DOHH2 (cell line): Measurements from ENCODE around the gene SERPINA9.

Experiments used
- H3F3A ChIP-seq: fragments of 200-600 bp; sonication (generic), shearing (Covaris generic); 2 replicates; pipeline ENCODE4 v1.6.0; 2016; ENCODE audit warnings: antibody characterized with exemption, mild to moderate bottlenecking; ENCODE audit not compliant: control insufficient read depth, insufficient read depth
- H3K27ac ChIP-seq: fragments of 200-600 bp; sonication (generic); 2 replicates; pipeline ENCODE4 v1.5.1; 2014; ENCODE audit warnings: low read depth, mild to moderate bottlenecking, low read length, moderate library complexity
- H3K27me3 ChIP-seq: fragments of 200-600 bp; sonication (generic); 2 replicates; pipeline ENCODE4 v1.6.1; 2014; ENCODE audit warnings: mild to moderate bottlenecking, low read length, mixed read lengths; ENCODE audit not compliant: control insufficient read depth
- H3K36me3 ChIP-seq: fragments of 200-600 bp; sonication (generic); 2 replicates; pipeline ENCODE4 v1.6.1; 2014; ENCODE audit warnings: mild to moderate bottlenecking, low read length, moderate library complexity, mixed read lengths; ENCODE audit not compliant: control insufficient read depth
- H3K4me1 ChIP-seq: fragments of 200-600 bp; sonication (generic); 2 replicates; pipeline ENCODE4 v1.6.1; 2014; ENCODE audit warnings: mild to moderate bottlenecking, low read length, mixed read lengths; ENCODE audit not compliant: control insufficient read depth
- H3K4me2 ChIP-seq: fragments of 200-600 bp; sonication (generic); 2 replicates; pipeline ENCODE4 v1.6.0; 2014; ENCODE audit warnings: mild to moderate bottlenecking, low read length, moderate library complexity
- H3K4me3 ChIP-seq: fragments of 200-600 bp; sonication (generic); 2 replicates; pipeline ENCODE4 v1.5.1; 2014; ENCODE audit warnings: mild to moderate bottlenecking, low read length, mixed read lengths
- H3K79me2 ChIP-seq: fragments of 200-600 bp; sonication (generic); 2 replicates; pipeline ENCODE4 v1.6.1; 2014; ENCODE audit warnings: mild to moderate bottlenecking, low read length, mixed read lengths; ENCODE audit not compliant: control insufficient read depth
- H3K9me2 ChIP-seq: fragments of 200-600 bp; sonication (generic); replicated peaks from 2 replicates; pipeline ENCODE4 v1.6.1; 2014; ENCODE audit warnings: mild to moderate bottlenecking, low read length, mixed read lengths; ENCODE audit not compliant: control insufficient read depth
- H3K9me3 ChIP-seq: fragments of 200-600 bp; sonication (generic); 2 replicates; pipeline ENCODE4 v1.6.1; 2014; ENCODE audit warnings: antibody characterized with exemption, low read length, mixed read lengths; ENCODE audit not compliant: control insufficient read depth, insufficient read depth
- H4K20me1 ChIP-seq: fragments of 200-600 bp; sonication (generic); 2 replicates; pipeline ENCODE4 v1.6.0; 2014; ENCODE audit warnings: low read depth, mild to moderate bottlenecking, antibody characterized with exemption, low read length, moderate library complexity; ENCODE audit not compliant: control insufficient read depth, insufficient read depth
- CTCF ChIP-seq: fragments of 200-600 bp; sonication (generic); IDR thresholded peaks from one replicate; pipeline ENCODE4 v1.5.1; 2014; ENCODE audit warnings: antibody characterized with exemption, mild to moderate bottlenecking, low read depth, low read length; ENCODE audit not compliant: poor library complexity, severe bottlenecking
- EZH2phosphoT487 ChIP-seq: fragments of 200-600 bp; sonication (generic); IDR thresholded peaks from 2 replicates; pipeline ENCODE4 v1.6.1; 2017; ENCODE audit warnings: borderline replicate concordance, mild to moderate bottlenecking, antibody characterized with exemption, low read length, moderate library complexity, mixed read lengths

SERPINA9 gene

GRCh38 chr14:94474581-94475031 lies 1.4 kb downstream of the SERPINA9 start:
- Histone ChIP-seq H3K27me3 (no peaks in the 10 kb centered on the region), H3K9me2 (no peaks in the 10 kb centered on the region), H3K4me1 (peaks cover 95% of the 10 kb centered on the region), H3K4me2 (peak overlapping the region; percentile 98), H3F3A (peaks cover 24% of the 10 kb centered on the region), H3K9me3 (peaks cover 16% of the 10 kb centered on the region), H4K20me1 (no peaks in the 10 kb centered on the region), H3K79me2 (peaks cover 67% of the 10 kb centered on the region), H3K27ac (peak overlapping the region; percentile 98), H3K36me3 (peaks cover 69% of the 10 kb centered on the region), H3K4me3 (peak overlapping the region; percentile 87)
- no peak for TF ChIP-seq EZH2phosphoT487

GRCh38 chr14:94473666-94474410 lies 2.2 kb downstream of the SERPINA9 start:
- Histone ChIP-seq H3K4me1 (peaks cover 94% of the 10 kb centered on the region), H3K27ac (peak overlapping the region; percentile 98), H3K4me2 (peak overlapping the region; percentile 98), H3K4me3 (peak overlapping the region; percentile 87), H4K20me1 (no peaks in the 10 kb centered on the region), H3K36me3 (peaks cover 74% of the 10 kb centered on the region), H3K9me2 (no peaks in the 10 kb centered on the region), H3K27me3 (no peaks in the 10 kb centered on the region), H3F3A (peaks cover 24% of the 10 kb centered on the region), H3K9me3 (peaks cover 9% of the 10 kb centered on the region), H3K79me2 (peaks cover 74% of the 10 kb centered on the region)
- TF ChIP-seq CTCF (no peak), EZH2phosphoT487 (no peak)

- peaks cover 74% of the 10 kb centered on the region for H3K79me2 ChIP-seq
- peak overlapping the region; percentile 98 for H3K4me2 ChIP-seq
- TF ChIP-seq EZH2phosphoT487, result no peak
- no peak for TF ChIP-seq CTCF
- H4K20me1 ChIP-seq, result no peaks in the 10 kb centered on the region
- H3F3A ChIP-seq, result peaks cover 20% of the 10 kb centered on the region
- H3K27ac ChIP-seq, result peak overlapping the region; percentile 98
- peaks cover 1% of the 10 kb centered on the region for H3K9me3 ChIP-seq
- H3K4me3 ChIP-seq, result peak overlapping the region; percentile 87
- H3K27me3 ChIP-seq, result no peaks in the 10 kb centered on the region
- H3K4me1 ChIP-seq, result peaks cover 84% of the 10 kb centered on the region
- no peaks in the 10 kb centered on the region for H3K9me2 ChIP-seq
- H3K36me3 ChIP-seq, result peaks cover 75% of the 10 kb centered on the region
Observed at GRCh38 chr14:94472842-94473241, 3.2 kb downstream of the SERPINA9 start.

- Histone ChIP-seq H3K9me3 (no peaks in the 10 kb centered on the region), H3K4me3 (peak overlapping the region; percentile 87), H3K79me2 (peaks cover 74% of the 10 kb centered on the region), H4K20me1 (no peaks in the 10 kb centered on the region), H3K4me1 (peaks cover 67% of the 10 kb centered on the region), H3K9me2 (no peaks in the 10 kb centered on the region), H3K27me3 (no peaks in the 10 kb centered on the region), H3K4me2 (peak overlapping the region; percentile 98), H3F3A (peaks cover 6% of the 10 kb centered on the region), H3K27ac (peak overlapping the region; percentile 47), H3K36me3 (peaks cover 92% of the 10 kb centered on the region)
- no peak for TF ChIP-seq CTCF
Observed at GRCh38 chr14:94471045-94471444, 5.0 kb downstream of the SERPINA9 start.
